Neural cell (in vitro differentiated cells): ENCODE results near the gene NCKAP5. TPM values are rescaled to one million over a fixed set of nuclear protein-coding genes. Genes with fewer than 3 reads are reported as not detected.

Experiments
- H2AFZ ChIP-seq: fragments of 200-600, 300-800 bp; sonication (generic), shearing (Covaris generic); 2 replicates; pipeline ENCODE4 v1.6.0; 2014; ENCODE audit warnings: low read depth, mild to moderate bottlenecking, antibody characterized with exemption, low read length, moderate library complexity
- H3F3A ChIP-seq: fragments of 200-600 bp; shearing (Covaris generic); 2 replicates; pipeline ENCODE4 v1.6.1; 2016; ENCODE audit warnings: mild to moderate bottlenecking, moderate library complexity, mixed read lengths, antibody characterized with exemption, low read length; ENCODE audit not compliant: insufficient read depth, poor library complexity, severe bottlenecking
- H3K27ac ChIP-seq: fragments of 200-600, 300-800 bp; sonication (generic), shearing (Covaris generic); 2 replicates; pipeline ENCODE4 v1.5.1; 2014; ENCODE audit warnings: mild to moderate bottlenecking, low read length, moderate library complexity
- H3K27me3 ChIP-seq: fragments of 300-800, 200-600 bp; sonication (generic), shearing (Covaris generic); 2 replicates; pipeline ENCODE4 v1.6.0; 2014; ENCODE audit warnings: mild to moderate bottlenecking, low read depth, low read length, moderate library complexity; ENCODE audit not compliant: insufficient read depth
- H3K36me3 ChIP-seq: fragments of 300-800, 200-600 bp; sonication (generic), shearing (Covaris generic); 2 replicates; pipeline ENCODE4 v1.5.1; 2014; ENCODE audit warnings: mild to moderate bottlenecking, antibody characterized with exemption, low read length, moderate library complexity; ENCODE audit not compliant: insufficient read depth
- H3K4me2 ChIP-seq: fragments of 300-800, 200-600 bp; sonication (generic), shearing (Covaris generic); 2 replicates; pipeline ENCODE4 v1.6.0; 2014; ENCODE audit warnings: mild to moderate bottlenecking, low read length
- H3K4me3 ChIP-seq: fragments of 300-800, 200-600 bp; sonication (generic), shearing (Covaris generic); 2 replicates; pipeline ENCODE4 v1.5.1; 2014; ENCODE audit warnings: mild to moderate bottlenecking, low read length, moderate library complexity
- H3K79me2 ChIP-seq: fragments of 200-600 bp; shearing (Covaris generic); replicated peaks from 2 replicates; pipeline ENCODE4 v1.6.0; 2014; ENCODE audit warnings: mild to moderate bottlenecking, low read length, moderate library complexity; ENCODE audit not compliant: insufficient read depth
- H3K9ac ChIP-seq: fragments of 300-800, 200-600 bp; sonication (generic), shearing (Covaris generic); 2 replicates; pipeline ENCODE4 v1.6.1; 2016; ENCODE audit warnings: mild to moderate bottlenecking, low read length, mixed read lengths
- H3K9me2 ChIP-seq: fragments of 200-600 bp; shearing (Covaris generic); 2 replicates; pipeline ENCODE4 v1.6.1; 2016; ENCODE audit warnings: mild to moderate bottlenecking, low read length, mixed read lengths; ENCODE audit not compliant: insufficient read depth
- H3K9me3 ChIP-seq: fragments of 200-600, 300-800 bp; sonication (generic), shearing (Covaris generic); 2 replicates; pipeline ENCODE4 v1.6.1; 2016; ENCODE audit warnings: mild to moderate bottlenecking, mixed run types, low read length, moderate library complexity, mixed read lengths
- H4K20me1 ChIP-seq: fragments of 200-600 bp; shearing (Covaris generic); 2 replicates; pipeline ENCODE4 v1.6.1; 2016; ENCODE audit warnings: mild to moderate bottlenecking, mixed run types; ENCODE audit not compliant: insufficient read depth
- EP300 ChIP-seq: fragments of 450-650 bp; conservative IDR thresholded peaks from 2 replicates; pipeline ENCODE4 v1.6.1; 2014; ENCODE audit warnings: antibody characterized with exemption, mild to moderate bottlenecking, moderate library complexity; ENCODE audit not compliant: poor library complexity, severe bottlenecking
- EZH2 ChIP-seq: fragments of 200-600, 300-800 bp; shearing (Covaris generic), sonication (generic); IDR thresholded peaks from 2 replicates; pipeline ENCODE4 v1.6.1; 2014; ENCODE audit warnings: antibody characterized with exemption, low read length, borderline replicate concordance, mild to moderate bottlenecking; ENCODE audit not compliant: insufficient read depth, poor library complexity, severe bottlenecking
- MXI1 ChIP-seq: fragments of 450-650 bp; conservative IDR thresholded peaks from 2 replicates; pipeline ENCODE4 v1.6.1; 2014; ENCODE audit warnings: antibody characterized with exemption, mild to moderate bottlenecking; ENCODE audit not compliant: poor library complexity, severe bottlenecking
- POLR2AphosphoS5 ChIP-seq: IDR thresholded peaks from 2 replicates; pipeline ENCODE4 v1.6.1; 2012
- RAD21 ChIP-seq: fragments of 450-650 bp; conservative IDR thresholded peaks from 2 replicates; pipeline ENCODE4 v1.6.1; 2014; ENCODE audit warnings: antibody characterized with exemption, mild to moderate bottlenecking, moderate library complexity
- SMC3 ChIP-seq: fragments of 450-650 bp; conservative IDR thresholded peaks from 2 replicates; pipeline ENCODE4 v1.6.1; 2014; ENCODE audit warnings: antibody characterized with exemption, mild to moderate bottlenecking, moderate library complexity; ENCODE audit not compliant: poor library complexity
- TAF1 ChIP-seq: IDR thresholded peaks from 2 replicates; pipeline ENCODE4 v1.6.1; 2012; ENCODE audit warnings: low read depth
- polyA plus RNA-seq: library from polyadenylated mRNA; depleted of rRNA; stranded (reverse); fragments of >200 nt; gene quantifications from 2 replicates; pipeline ENCODE4 v1.2.3, GENCODE V29; 2014
- TF ChIP-seq, protein P1 (sequence below): IDR thresholded peaks from 2 replicates; pipeline ENCODE4 v1.6.1; 2012; ENCODE audit warnings: borderline replicate concordance
- TF ChIP-seq, protein P2 (sequence below): fragments of 450-650 bp; IDR thresholded peaks from 2 replicates; pipeline ENCODE4 v1.5.1; 2014; ENCODE audit warnings: antibody characterized with exemption, mild to moderate bottlenecking, moderate library complexity; ENCODE audit not compliant: poor library complexity, severe bottlenecking

Gene NCKAP5
- polyA plus RNA-seq, 1 donor from 2014 or later = 2.4 TPM

DNA sequence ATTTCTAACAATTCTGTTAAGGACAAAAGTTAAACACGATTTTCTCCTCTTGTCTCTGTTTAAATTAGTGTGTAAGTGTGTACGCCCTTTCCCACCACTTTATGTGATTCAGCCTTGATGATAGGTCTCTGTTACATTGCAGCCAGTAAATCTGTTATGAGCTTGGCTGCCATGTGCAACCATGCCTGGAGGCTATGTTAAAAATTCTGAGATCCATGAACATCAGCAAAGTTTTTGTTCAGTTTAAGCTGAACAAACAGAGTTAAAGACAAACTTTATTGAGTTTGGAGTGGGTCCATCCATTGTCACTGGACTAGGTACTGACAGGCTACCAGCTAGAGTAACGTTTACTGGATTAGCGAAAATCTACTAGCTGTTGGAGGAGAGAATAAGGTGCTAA, 110.4 kb downstream of the NCKAP5 start:
- Histone ChIP-seq H3K9me2 (no peaks in the 10 kb centered on the region), H3K4me3 (no peak overlapping the region), H2AFZ (no peak overlapping the region), H3K4me2 (no peak overlapping the region), H3K27me3 (no peaks in the 10 kb centered on the region), H3K36me3 (no peaks in the 10 kb centered on the region), H3K9ac (no peak overlapping the region), H3K9me3 (no peaks in the 10 kb centered on the region), H3K27ac (no peak overlapping the region), H4K20me1 (no peaks in the 10 kb centered on the region), H3K79me2 (no peaks in the 10 kb centered on the region), H3F3A (no peaks in the 10 kb centered on the region)
- TF ChIP-seq, protein P1, sequence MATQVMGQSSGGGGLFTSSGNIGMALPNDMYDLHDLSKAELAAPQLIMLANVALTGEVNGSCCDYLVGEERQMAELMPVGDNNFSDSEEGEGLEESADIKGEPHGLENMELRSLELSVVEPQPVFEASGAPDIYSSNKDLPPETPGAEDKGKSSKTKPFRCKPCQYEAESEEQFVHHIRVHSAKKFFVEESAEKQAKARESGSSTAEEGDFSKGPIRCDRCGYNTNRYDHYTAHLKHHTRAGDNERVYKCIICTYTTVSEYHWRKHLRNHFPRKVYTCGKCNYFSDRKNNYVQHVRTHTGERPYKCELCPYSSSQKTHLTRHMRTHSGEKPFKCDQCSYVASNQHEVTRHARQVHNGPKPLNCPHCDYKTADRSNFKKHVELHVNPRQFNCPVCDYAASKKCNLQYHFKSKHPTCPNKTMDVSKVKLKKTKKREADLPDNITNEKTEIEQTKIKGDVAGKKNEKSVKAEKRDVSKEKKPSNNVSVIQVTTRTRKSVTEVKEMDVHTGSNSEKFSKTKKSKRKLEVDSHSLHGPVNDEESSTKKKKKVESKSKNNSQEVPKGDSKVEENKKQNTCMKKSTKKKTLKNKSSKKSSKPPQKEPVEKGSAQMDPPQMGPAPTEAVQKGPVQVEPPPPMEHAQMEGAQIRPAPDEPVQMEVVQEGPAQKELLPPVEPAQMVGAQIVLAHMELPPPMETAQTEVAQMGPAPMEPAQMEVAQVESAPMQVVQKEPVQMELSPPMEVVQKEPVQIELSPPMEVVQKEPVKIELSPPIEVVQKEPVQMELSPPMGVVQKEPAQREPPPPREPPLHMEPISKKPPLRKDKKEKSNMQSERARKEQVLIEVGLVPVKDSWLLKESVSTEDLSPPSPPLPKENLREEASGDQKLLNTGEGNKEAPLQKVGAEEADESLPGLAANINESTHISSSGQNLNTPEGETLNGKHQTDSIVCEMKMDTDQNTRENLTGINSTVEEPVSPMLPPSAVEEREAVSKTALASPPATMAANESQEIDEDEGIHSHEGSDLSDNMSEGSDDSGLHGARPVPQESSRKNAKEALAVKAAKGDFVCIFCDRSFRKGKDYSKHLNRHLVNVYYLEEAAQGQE = no peak
- no peak for TF ChIP-seq SMC3
- TF ChIP-seq EZH2 = no peak
- no peak for TF ChIP-seq RAD21
- TF ChIP-seq EP300 = no peak
- TF ChIP-seq MXI1 = no peak
- no peak for TF ChIP-seq TAF1
- no peak for TF ChIP-seq POLR2AphosphoS5
- TF ChIP-seq, protein P2, sequence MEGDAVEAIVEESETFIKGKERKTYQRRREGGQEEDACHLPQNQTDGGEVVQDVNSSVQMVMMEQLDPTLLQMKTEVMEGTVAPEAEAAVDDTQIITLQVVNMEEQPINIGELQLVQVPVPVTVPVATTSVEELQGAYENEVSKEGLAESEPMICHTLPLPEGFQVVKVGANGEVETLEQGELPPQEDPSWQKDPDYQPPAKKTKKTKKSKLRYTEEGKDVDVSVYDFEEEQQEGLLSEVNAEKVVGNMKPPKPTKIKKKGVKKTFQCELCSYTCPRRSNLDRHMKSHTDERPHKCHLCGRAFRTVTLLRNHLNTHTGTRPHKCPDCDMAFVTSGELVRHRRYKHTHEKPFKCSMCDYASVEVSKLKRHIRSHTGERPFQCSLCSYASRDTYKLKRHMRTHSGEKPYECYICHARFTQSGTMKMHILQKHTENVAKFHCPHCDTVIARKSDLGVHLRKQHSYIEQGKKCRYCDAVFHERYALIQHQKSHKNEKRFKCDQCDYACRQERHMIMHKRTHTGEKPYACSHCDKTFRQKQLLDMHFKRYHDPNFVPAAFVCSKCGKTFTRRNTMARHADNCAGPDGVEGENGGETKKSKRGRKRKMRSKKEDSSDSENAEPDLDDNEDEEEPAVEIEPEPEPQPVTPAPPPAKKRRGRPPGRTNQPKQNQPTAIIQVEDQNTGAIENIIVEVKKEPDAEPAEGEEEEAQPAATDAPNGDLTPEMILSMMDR = no peak

- Histone ChIP-seq H3K79me2 (no peaks in the 10 kb centered on the region), H3K4me2 (no peak overlapping the region), H3F3A (no peaks in the 10 kb centered on the region), H3K9me2 (no peaks in the 10 kb centered on the region), H3K27ac (no peak overlapping the region), H3K9ac (no peak overlapping the region), H4K20me1 (no peaks in the 10 kb centered on the region), H3K4me3 (no peak overlapping the region), H3K27me3 (no peaks in the 10 kb centered on the region), H2AFZ (no peak overlapping the region), H3K9me3 (no peaks in the 10 kb centered on the region), H3K36me3 (no peaks in the 10 kb centered on the region)
- TF ChIP-seq, protein P1 = no peak
- no peak for TF ChIP-seq POLR2AphosphoS5
- no peak for TF ChIP-seq EP300
Observed at GRCh38 chr2:133456971-133457370, 111.3 kb downstream of the NCKAP5 start.
